Activated CD4-positive, alpha-beta T cell treated with anti-CD3 and anti-CD28 coated beads, Interleukin-2, Interleukin-6, amounts not matched to agents 100 ng/mL and 50 ng/mL, durations not matched to agents 16 hours and 8 hours (primary cell): ENCODE results near the gene SUZ12.
A peak's percentile ranks its signal among the peaks of the same experiment; 100 is the strongest.
"Not testable (repeated sequence)": the region's sequence is repeated elsewhere in the genome, so short reads cannot be mapped to it uniquely, and the experiment has no call there.

Experiments used
- DNase-seq: peaks from one replicate; pipeline ENCODE4 v3.0.0-alpha.2; 2020

Gene SUZ12

DNA sequence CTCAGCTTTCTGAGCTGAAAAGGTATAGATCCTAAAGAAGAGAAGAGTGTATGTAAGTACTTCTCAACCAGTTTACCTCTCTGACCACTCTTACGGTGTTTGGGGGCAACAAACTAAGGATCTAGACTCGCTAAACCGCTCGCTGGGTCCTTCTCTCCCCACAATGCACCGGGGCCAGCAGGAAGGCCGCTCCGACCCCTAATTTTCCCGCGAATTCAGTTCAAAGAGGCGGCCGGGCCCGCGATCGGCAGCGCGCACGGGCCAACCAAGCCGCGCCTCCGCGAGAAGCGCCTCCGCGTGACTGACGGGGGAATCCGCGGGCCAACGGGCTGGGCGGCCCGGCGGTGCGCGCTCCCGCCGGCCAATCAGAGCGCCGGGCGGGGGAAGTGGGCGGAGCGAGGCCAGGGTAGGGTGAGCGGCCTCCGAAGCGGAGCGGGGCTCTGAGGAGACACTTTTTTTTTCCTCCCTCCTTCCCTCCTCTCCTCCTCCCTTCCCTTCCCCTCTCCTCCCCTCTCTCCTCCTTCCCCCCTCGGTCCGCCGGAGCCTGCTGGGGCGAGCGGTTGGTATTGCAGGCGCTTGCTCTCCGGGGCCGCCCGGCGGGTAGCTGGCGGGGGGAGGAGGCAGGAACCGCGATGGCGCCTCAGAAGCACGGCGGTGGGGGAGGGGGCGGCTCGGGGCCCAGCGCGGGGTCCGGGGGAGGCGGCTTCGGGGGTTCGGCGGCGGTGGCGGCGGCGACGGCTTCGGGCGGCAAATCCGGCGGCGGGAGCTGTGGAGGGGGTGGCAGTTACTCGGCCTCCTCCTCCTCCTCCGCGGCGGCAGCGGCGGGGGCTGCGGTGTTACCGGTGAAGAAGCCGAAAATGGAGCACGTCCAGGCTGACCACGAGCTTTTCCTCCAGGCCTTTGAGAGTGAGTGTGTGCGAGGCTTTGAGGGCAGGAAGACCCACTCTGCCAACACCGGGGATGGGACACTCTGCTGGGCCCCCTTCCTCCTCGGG is at the start of gene SUZ12:
Gene SUZ12 (plus strand): TSS at position 393 of the 995 bp plus-strand sequence. CDS start 240 bp downstream, at position 633.
- DNase-seq, result peak; percentile 91

DNA sequence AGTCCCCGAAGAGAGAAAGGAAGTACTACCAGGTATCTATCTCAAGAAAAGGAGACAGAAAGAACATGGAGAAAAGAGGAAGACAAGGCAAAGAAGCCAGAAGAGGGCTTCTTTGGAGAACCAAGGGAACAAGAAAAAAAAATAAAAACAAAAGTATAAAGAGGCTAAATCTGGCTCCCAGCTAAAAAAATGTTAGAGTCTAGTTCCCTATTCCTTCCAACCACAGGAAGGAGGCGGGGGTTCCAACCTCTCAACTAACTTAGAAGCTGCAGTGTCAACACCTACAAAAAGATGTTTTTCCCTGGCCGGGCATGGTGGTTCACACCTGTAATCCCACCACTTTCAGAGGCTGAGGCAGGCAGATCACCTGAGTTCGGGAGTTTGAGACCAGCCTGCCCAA is 48.7 kb upstream of the SUZ12 start:
- DNase-seq, result no peak

DNA sequence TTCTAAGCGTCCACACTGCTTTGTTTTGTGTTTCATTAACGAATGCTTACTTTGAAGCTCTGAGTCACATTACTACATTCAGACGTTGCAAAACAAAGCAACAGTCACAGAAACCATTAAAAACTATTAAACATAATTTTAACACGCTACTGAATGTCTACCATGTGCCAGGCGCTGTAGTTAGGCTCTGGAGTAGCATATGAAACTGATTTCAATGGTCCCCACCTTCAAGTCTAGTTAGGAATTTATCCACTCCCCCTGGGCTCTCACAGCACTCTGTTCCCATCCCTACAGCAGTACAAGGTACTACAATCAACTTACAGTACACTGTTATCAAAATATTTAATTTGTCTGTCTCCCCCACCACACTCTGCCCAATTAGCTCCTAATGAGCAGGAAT is 35.9 kb upstream of the SUZ12 start:
- DNase-seq, result peak; percentile 15

DNA sequence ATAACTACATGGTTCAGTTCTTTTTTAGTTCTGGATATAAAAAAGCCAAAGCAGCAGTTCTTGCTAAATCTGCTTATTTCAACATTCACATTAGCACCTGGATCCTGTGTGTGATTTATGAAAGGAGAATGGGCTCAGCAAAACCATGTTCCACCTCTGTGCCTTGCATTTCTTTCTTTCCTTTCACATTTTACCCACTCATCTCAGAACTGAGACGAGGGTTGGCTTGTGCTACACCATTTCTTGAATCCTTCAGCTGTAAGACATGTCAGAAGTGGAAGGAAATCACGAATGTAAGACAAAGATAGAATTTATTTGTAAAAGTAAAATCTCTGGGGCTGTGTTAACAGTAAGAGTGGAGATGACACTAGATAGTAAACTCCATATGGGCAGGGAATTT is 34.1 kb upstream of the SUZ12 start:
- DNase-seq, result peak; percentile 55

DNA sequence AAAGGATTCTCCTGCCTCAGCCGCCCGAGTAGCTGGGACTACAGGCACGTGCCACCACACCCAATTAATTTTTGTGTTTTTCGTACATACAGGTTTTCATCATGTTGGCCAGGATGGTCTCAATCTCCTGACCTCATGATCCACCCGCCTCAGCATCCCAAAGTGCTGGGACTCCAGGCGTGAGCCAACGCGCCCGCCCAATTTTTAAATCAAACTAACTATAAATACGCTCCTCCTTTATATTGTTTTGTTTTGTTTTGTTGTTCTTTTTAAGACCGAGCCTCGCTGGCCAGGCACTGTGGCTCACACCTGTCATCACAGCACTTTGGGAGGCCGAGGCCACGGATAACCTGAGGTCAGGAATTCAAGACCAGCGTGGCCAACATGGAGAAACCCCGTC is 33.4 kb upstream of the SUZ12 start:
- no peak for DNase-seq

DNA sequence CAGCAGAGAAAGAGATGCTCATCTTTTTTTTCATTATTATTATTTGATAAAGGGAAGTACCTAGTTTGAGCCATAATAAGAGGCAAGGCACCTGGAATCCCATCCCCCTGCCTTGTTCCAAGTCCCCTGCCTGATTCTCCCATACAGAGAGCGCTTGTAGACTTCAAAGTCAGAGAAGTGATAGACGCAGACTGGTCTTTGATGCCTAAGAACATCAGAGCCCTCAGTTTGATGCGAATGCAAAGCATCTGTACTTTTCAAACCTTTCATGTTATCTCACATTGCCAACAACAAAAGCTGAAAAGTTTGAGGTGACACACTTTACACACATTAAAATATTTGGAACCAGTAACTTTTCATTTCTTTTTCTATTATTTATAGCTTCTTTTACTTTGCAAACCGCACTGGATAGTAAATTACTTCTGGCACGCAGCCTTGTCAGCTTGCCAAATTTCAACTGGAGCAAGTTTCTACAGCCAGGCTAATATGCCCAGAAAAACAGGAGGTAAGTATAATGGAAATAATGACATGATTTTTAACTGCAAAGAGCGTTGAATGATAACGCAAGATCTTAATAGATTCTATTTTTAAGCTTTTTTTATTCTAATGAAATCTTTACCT is 29.4 kb upstream of the SUZ12 start:
- DNase-seq, result no peak

DNA sequence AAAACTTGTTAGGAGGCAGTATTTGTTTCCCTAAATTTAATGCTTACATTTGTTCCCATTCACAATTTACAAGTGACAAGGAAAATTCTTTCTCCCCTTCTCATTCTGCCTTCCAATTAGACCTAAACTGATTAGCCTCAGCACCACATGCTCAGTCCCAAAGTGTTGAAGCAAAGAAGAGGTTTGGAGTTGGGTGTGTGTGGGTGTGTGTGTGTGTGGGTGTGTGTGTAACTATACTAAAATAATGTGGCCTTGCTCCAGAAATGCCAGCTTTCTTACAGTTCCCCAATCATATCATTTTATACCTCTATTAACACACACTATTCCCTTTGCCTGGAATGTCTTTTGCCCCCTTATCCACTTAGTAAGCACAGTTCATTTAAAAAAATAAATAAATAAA is 28.4 kb upstream of the SUZ12 start:
- DNase-seq, result no peak

DNA sequence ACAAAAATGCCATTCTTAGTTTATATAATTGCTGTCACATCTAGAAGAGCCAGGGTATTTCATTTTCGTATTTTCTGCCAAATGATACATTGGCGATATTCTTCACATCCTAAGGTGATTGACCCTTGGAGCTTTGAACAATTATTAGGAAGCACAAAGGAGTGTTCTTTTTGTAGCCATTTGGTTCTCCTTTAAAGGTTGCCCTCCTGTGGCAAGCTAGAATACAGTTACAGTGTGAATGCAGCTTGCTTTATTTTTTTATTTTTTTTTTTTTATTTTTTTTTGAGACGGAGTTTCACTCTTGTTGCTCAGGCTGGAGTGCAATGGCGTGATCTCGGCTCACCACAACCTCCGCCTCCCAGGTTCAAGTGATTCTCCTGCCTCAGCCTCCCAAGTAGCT is 24.1 kb upstream of the SUZ12 start:
- not testable (repeated sequence) for DNase-seq

DNA sequence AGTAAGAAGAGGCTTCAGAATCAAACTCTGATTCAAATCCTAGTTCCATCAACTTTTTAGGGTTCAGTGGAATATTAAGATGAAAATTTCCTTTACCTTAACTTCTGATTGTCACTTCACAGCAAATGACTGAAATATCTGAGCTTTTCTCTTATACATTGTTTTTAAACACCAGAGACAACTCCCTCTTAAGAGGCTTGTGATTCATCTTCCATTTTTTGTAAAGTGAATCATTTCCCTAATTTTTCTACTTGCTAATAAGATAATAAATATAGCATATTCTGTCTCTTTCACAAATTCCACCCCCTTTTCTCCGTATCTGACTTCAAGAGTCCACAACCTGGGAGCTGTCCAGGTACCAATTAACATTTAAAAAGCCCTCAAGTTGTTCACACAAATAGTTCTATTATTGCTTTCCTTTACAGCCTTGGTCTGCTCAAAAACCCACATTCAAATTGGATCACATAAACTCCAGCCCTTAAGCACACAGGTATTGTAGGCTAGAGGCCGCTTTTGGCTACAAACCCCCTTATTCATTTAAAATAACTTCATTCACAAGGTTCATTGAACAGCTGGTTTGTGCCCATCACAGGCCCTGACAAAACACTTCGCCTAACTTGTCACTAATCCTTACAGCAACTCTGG is 21.2 kb upstream of the SUZ12 start:
- no peak for DNase-seq

DNA sequence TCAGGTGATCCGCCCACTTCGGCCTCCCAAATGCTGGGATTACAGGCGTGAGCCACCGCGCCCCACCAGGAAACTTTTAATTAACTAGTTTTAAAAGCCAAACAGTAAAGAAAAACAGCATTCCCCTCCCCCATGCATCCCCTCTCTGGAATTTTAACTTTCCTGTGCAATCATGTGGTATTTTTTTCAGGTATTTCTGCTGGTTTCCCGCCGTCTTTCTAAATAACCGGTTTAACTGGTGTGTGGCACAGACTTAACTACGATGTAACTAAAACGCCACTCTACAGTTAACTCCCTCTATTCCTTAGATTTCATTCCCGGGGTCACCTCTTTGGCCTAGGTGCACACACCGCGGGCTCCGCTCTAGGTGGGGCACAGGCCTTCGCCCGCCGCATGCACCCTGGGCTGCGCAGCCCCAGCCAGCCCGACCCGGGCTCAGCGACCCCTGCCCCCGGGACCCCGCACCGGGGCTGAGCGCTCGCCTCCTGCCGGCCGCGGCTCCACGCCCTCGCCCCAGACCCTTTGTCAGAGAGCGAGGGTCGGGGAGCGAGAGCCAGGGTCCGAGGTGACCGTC is 20.2 kb upstream of the SUZ12 start:
- DNase-seq, result no peak

DNA sequence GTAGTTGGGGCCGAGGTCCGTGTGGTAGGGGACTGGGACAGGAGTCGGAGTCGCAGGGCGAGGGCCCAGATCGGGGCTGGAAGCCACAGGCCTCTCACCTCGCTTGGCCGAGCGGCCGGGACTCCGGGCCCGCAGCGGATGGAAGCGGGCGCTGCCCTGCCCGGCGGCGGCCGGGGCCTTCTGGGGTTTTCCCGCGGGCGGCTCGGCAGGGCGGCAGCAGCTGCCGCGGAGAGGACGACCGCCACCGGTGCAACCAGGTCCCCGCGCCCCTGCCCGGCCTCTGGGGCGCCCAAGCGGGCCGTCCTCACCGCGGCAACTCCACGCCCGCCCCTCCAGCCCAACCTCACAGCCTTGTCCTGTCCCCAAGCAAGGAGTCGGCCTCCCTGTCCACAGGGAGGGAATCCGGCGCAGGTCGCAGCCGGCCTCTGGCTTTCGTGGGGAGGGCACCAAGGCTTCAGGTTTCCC is 19.7 kb upstream of the SUZ12 start:
- DNase-seq, result no peak

DNA sequence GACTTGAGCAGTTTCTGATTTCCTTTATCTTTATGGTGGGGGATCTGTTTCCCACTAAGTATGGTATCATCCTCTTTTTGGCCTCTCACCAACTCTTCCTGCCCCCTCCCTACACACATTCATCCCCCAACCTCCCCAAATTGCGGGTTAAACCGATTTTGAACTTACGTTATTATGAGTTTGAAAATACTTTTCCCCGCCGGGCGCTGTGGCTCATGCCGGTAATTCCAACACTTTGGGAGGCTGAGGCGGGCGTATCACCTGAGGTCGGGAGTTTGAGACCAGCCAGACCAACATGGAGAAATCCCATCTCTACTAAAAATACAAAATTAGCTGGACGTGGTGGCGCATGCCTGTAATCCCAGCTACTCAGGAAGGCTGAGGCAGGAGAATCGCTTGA is 19.1 kb upstream of the SUZ12 start:
- not testable (repeated sequence) for DNase-seq

DNA sequence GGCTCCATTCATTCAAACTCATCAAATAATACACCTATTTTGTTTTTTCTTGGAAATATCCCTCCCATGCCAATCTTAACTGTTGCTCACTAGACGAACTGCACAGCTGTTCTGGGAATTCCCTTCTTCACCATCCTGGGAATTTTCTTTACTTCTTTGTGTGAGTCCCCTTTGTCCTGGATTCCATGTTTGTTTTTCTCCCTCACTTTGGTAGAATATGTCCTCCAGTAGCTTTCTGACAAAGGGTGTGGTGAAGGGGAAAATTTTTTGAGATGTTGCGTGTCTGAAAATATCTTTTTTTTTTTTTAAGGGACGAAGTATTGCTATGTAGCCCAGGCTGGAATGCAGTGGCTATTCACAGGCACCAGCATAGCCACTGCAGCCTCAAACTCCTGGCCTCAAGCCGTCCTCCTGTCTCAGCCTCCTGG is 18.1 kb upstream of the SUZ12 start:
- no peak for DNase-seq

DNA sequence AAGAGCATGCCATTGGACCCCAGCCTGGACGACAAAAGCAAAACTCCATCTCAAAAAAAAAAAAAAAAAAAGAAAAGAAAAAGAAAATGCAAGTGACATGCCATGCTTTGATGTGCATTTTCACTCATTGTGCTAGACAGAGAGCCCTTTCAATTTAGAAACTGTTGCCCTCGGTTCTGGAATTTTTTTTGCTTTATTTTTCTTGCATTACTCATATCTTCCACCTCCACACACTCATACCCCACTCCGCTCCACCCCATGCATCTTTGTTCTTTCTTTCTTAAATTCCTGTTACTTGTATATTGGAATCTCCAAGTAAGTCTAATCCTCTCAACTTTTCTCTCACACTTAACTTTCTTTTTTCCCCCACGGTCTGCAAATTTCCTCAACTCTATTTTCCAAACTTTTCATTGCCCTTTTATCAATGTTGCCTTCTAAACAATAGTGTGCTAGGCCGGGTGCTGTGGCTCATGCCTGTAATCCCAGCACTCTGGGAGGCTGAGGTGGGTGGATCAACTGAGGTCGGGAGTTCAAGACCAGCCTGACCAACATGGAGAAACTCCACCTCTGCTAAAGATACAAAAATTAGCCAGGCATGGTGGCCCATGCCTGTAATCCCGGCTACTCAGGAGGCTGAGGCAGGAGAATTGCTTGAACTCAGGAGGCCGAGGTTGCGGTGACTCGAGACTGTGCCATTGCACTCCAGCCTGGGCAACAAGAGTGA is 16.8 kb upstream of the SUZ12 start:
- DNase-seq, result peak; percentile 46

DNA sequence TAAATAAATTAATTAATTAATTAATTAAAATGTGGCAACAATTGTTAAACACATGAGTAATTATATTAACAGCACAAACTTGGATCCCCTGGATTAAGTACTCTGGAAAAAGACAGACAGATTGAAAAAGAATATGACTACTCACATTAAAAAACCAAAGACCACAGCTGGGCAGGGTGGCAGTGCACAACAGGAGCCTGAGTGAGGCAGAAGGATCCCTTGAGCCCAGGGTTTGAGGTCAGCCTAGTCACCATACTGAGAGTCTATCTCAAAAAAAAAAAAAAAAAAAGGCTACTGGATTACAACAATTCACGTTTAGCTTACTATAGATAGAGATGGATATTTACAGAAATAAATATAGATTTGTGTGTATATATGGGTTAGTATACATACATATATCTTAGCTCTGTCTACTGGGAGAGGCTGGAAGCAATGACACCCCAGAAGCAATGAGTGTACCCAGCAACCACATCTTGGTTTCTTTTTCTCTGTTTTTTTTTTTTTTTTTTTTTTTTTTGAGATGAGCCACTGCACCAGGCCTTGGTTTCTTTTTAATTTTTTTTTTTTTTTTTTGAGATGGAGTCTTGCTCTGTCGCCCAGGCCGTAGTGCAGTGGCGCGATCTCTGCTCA is 10.6 kb upstream of the SUZ12 start:
- no peak for DNase-seq

DNA sequence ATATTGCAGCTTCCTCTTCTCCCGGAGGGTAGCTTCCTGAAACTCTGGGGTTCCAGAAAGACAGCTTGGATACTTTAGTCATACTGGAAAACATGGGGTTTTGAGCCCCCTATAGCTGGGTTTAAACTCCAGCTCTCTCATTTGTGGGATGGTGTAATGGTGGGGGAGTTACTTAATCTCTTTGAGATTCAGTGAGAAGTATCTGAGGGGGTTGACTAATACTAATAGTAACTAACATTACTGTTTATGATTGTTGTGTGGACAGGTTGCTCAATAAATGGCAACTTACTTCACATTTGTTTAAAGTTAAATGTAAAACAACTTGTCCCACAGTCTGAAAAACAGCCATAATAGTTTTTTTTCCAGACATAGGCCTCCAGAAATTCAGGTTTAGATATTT is 5.1 kb upstream of the SUZ12 start:
- DNase-seq, result no peak

DNA sequence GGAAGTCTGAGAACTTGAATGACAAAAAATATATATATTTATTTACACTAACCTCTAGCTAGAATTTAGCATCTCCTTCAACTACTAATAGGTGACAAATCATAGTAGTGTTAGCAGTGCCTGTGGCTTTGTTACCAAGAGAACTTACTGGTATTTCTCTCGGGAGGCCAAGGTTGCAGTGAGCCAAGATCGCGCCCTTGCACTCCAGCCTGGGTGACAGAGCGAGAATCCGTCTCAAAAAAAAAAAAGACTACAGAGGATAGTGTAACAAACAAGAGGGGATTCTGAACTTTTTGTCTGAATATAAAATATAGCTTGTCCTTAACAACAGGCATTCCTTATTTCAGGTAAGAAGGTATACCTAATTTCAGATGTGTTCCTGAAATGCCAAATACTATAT is 1.3 kb upstream of the SUZ12 start:
- DNase-seq, result no peak

DNA sequence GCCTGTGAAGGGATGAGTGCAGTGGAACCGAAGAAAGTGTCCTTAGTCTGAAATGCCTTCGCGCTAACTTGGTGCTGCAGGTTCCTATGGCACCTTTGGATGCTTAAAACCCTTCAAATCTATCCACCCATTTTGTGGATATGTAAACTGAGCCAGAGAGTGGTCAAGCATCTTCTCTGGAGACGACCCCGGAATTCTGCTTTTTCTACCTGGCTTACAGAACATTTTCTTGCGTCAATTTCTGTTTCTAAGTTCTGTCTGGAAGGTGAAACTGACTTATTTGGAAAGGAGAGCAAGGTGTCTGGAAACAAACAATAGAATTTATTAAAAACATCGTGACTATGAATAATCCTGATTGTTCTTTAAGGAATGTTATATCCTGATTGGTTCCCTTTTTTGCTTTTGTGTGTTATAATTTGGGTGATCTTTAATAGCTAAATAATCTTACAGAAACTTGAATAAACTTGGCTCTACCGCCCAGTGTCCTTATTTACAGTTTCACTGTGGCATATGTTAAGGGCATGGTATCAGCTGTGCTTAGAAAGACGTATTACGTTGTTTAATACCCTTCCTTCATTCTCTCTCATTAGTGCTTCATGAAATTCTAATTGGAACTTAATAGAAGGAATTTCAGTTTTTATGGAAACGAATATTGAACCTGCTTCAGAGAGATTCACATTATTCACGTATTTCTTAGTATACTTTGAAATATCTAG is 1.3 kb downstream of the SUZ12 start:
- DNase-seq, result not testable (repeated sequence)

DNA sequence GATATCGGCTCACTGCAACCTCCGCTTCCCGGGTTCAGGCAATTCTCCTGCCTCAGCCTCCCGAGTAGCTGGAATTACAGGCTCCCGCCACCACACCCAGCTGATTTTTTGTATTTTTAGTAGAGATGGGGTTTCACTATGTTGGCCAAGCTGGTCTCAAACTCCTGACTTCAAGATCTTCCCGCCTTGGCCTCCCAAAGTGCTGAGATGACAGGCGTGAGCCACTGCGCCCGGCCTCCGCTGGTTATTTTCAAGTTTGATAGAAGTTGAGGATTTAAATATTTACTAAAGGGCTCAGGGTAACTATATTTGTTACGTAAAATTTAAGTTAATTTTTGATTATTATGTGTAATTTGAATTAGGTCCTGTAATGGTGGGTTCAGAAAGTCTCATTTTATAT is 5.1 kb downstream of the SUZ12 start:
- DNase-seq, result not testable (repeated sequence)

DNA sequence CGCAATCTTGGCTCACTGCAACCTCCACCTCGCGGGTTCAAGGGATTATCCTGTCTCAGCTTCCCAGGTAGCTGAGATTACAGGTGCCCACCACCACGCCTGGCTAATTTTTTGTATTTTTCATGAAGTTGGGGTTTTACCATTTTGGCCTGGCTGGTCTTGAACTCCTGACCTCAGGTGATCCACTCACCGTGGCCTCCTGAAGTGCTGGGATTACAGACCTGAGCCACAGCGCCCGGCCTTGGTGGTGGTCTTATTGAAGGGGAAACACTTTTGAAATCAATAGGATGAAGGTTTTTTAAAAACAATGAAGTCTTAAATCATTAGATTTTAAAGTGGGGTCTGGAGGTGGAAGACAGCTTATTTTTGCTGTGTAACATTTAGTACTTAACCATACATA is 5.6 kb downstream of the SUZ12 start:
- not testable (repeated sequence) for DNase-seq

DNA sequence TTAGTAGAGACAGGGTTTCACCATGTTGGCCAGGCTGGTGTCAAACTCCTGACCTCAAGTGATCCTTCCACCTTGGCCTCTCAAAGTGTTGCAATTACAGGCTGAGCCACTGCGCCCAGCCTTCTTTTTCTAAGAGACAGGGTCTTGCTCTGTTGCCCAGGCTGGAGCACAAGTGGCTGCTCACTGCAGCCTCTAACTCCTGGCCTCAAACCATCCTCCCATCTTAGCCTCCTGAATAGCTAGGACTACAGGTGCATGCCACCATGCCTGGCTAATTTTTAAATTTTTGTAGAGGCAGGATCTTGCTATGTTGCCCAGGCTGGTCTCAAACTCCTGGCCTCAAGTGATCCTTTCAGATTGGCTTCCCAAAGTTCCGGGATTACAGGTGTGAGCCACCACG is 15.1 kb downstream of the SUZ12 start:
- not testable (repeated sequence) for DNase-seq
